IMR-90 (cell line): ENCODE measurements around the gene LAMTOR1. TPM values are rescaled to one million over a fixed set of nuclear protein-coding genes. Genes with fewer than 3 reads are reported as not detected.

Experiments used
- ATAC-seq: fragments of 200-7000 bp; cut with Tn5 transposase; 2 replicates; pipeline ENCODE4 v1.9.1; 2020; ENCODE audit warnings: low read depth, mild to moderate bottlenecking, moderate library complexity
- BruUV-seq: library from RNA; stranded (reverse); fragments of 400-500 nt; replicated peaks from 2 replicates; lab custom pipeline; 2021; lab: Mats Ljungman, UMichigan
- CTCF ChIA-PET: fragments of 300-600 bp; formaldehyde crosslinking; extraction: SDS; loops from one replicate; lab custom pipeline; 2021; ENCODE audit warnings: antibody characterized with exemption; lab: Yijun Ruan, JAX
- POLR2A ChIA-PET: fragments of 300-600 bp; sonication (Branson Sonifier 250); formaldehyde crosslinking; loops from one replicate; lab custom pipeline; 2022; ENCODE audit warnings: antibody characterized with exemption; ENCODE audit not compliant: unreplicated experiment; lab: Charles Lee
- DNase-seq: peaks from one replicate; pipeline ENCODE4 v3.0.0; 2013
- H2AFZ ChIP-seq: replicated peaks from 2 replicates; pipeline ENCODE3; 2013; ENCODE audit warnings: low read length, mild to moderate bottlenecking; ENCODE audit not compliant: poor library complexity
- H2AK5ac ChIP-seq: 2 replicates; pipeline ENCODE4 v1.6.1; 2013; ENCODE audit warnings: low read depth, low read length, inconsistent platforms
- H2AK9ac ChIP-seq: replicated peaks from 2 replicates; pipeline ENCODE3; 2013; ENCODE audit warnings: mild to moderate bottlenecking, low read depth, low read length, moderate library complexity; ENCODE audit not compliant: poor library complexity
- H2BK120ac ChIP-seq: 2 replicates; pipeline ENCODE4 v1.6.1; 2013; ENCODE audit warnings: low read depth, low read length, inconsistent platforms
- H2BK15ac ChIP-seq: 3 replicates; pipeline ENCODE4 v1.6.1; 2013; ENCODE audit warnings: low read depth, low read length, inconsistent platforms
- H2BK20ac ChIP-seq: 2 replicates; pipeline ENCODE4 v1.6.1; 2013; ENCODE audit warnings: low read depth, mild to moderate bottlenecking, inconsistent platforms, low read length, moderate library complexity
- H2BK5ac ChIP-seq: 2 replicates; pipeline ENCODE4 v1.6.1; 2013; ENCODE audit warnings: mild to moderate bottlenecking, low read depth, low read length, inconsistent platforms; ENCODE audit not compliant: poor library complexity, severe bottlenecking
- H3K14ac ChIP-seq: replicated peaks from 2 replicates; pipeline ENCODE4 v1.6.1; 2013; ENCODE audit warnings: low read depth, low read length, inconsistent platforms
- H3K18ac ChIP-seq: 2 replicates; pipeline ENCODE4 v1.6.1; 2013; ENCODE audit warnings: low read depth, low read length, control low read depth
- H3K23ac ChIP-seq: 2 replicates; pipeline ENCODE4 v1.6.1; 2013; ENCODE audit warnings: low read depth, low read length, inconsistent platforms
- H3K27ac ChIP-seq: 2 replicates; pipeline ENCODE4 v1.5.1; 2013; ENCODE audit warnings: mild to moderate bottlenecking, control low read depth, low read length; ENCODE audit not compliant: insufficient read depth
- H3K27me3 ChIP-seq: 2 replicates; pipeline ENCODE4 v1.6.1; 2013; ENCODE audit warnings: low read length; ENCODE audit not compliant: control insufficient read depth, insufficient read depth
- H3K36me3 ChIP-seq: 2 replicates; pipeline ENCODE4 v1.6.1; 2013; ENCODE audit warnings: low read length, mixed read lengths; ENCODE audit not compliant: control insufficient read depth, insufficient read depth
- H3K4ac ChIP-seq: 2 replicates; pipeline ENCODE4 v1.6.1; 2013; ENCODE audit warnings: low read depth, low read length, inconsistent platforms
- H3K4me1 ChIP-seq: 2 replicates; pipeline ENCODE4 v1.6.1; 2013; ENCODE audit warnings: low read length, mixed read lengths; ENCODE audit not compliant: control insufficient read depth, insufficient read depth
- H3K4me2 ChIP-seq: 2 replicates; pipeline ENCODE4 v1.6.1; 2013; ENCODE audit warnings: low read depth, mild to moderate bottlenecking, control low read depth, low read length, moderate library complexity
- H3K4me3 ChIP-seq: 2 replicates; pipeline ENCODE4 v1.5.1; 2013; ENCODE audit warnings: low read depth, mild to moderate bottlenecking, control low read depth, low read length, moderate library complexity; ENCODE audit not compliant: insufficient read depth
- H3K56ac ChIP-seq: 2 replicates; pipeline ENCODE4 v1.6.1; 2013; ENCODE audit warnings: low read length, inconsistent platforms; ENCODE audit not compliant: insufficient read depth; ENCODE audit errors: extremely low read depth
- H3K79me1 ChIP-seq, 2 experiments: 2 replicates each; pipeline ENCODE4 v1.6.1; 2013; ENCODE audit warnings: low read length in 2 of 2, inconsistent platforms in 1 of 2, low read depth in 1 of 2
- H3K9ac ChIP-seq: 2 replicates; pipeline ENCODE4 v1.6.1; 2013; ENCODE audit warnings: low read depth, low read length, control low read depth
- H3K9me1 ChIP-seq: 2 replicates; pipeline ENCODE4 v1.6.1; 2013; ENCODE audit warnings: low read length, inconsistent platforms; ENCODE audit not compliant: insufficient read depth
- H3K9me3 ChIP-seq: 2 replicates; pipeline ENCODE4 v1.6.1; 2013; ENCODE audit warnings: low read length; ENCODE audit not compliant: control insufficient read depth, insufficient read depth
- H4K20me1 ChIP-seq: 2 replicates; pipeline ENCODE4 v1.6.1; 2013; ENCODE audit warnings: low read length, inconsistent platforms; ENCODE audit not compliant: insufficient read depth
- H4K5ac ChIP-seq: 2 replicates; pipeline ENCODE4 v1.6.1; 2013; ENCODE audit warnings: mild to moderate bottlenecking, low read depth, low read length, control low read depth
- H4K8ac ChIP-seq, 2 experiments: 2 replicates each; pipeline ENCODE4 v1.6.1; 2013; ENCODE audit warnings: low read depth in 2 of 2, low read length in 2 of 2, control low read depth in 1 of 2, inconsistent platforms in 1 of 2
- H4K91ac ChIP-seq: 2 replicates; pipeline ENCODE4 v1.6.1; 2013; ENCODE audit warnings: low read depth, low read length, inconsistent platforms; ENCODE audit not compliant: insufficient read depth
- BHLHE40 ChIP-seq: fragments of 150-350 bp; IDR thresholded peaks from 2 replicates; pipeline ENCODE4 v1.6.1; 2016; ENCODE audit warnings: mild to moderate bottlenecking, low read depth, low read length
- FOS ChIP-seq: fragments of 150-350 bp; IDR thresholded peaks from 2 replicates; pipeline ENCODE4 v1.6.1; 2016; ENCODE audit warnings: low read depth, low read length
- MXI1 ChIP-seq: IDR thresholded peaks from 2 replicates; pipeline ENCODE4 v1.6.1; 2012; ENCODE audit warnings: low read depth, mild to moderate bottlenecking, low read length, moderate library complexity, borderline replicate concordance
- POLR2A ChIP-seq: IDR thresholded peaks from 2 replicates; pipeline ENCODE4 v1.6.1; 2012; ENCODE audit warnings: mild to moderate bottlenecking, low read depth, low read length
- RFX5 ChIP-seq: IDR thresholded peaks from 2 replicates; pipeline ENCODE4 v1.8.0; 2012; ENCODE audit warnings: low read depth, mild to moderate bottlenecking, low read length, moderate library complexity
- WGBS, 2 experiments: methylation state at CpG; one replicate each; pipeline versions ENCODE4 v1.1.5 to v1.1.7; 2013; ENCODE audit warnings: missing lambda C conversion rate in 2 of 2; ENCODE audit not compliant: insufficient read length in 1 of 2; ENCODE audit errors: extremely low coverage in 2 of 2; 5-methylcytosine and 5-hydroxymethylcytosine counted together
- dilution Hi-C: fragments of 300-500 bp; cut with HindIII; formaldehyde crosslinking; loops from one replicate; pipeline ENCODE4 v1.14.3; 2018; ENCODE audit warnings: low sequenced_read_pairs; ENCODE audit not compliant: unreplicated experiment
- in situ Hi-C: fragments of 300-500 bp; cut with MboI; formaldehyde crosslinking; loops from 3 replicates; pipeline ENCODE4 v1.14.3; 2019; ENCODE audit warnings: low sequenced_read_pairs, inconsistent platforms, mixed read lengths
- intact Hi-C: fragments of 100-400 bp; cut with micrococcal nuclease; formaldehyde crosslinking; loops from 2 replicates; pipeline ENCODE4 v1.10.0; 2022
- polyA plus RNA-seq, 3 experiments: library from polyadenylated mRNA; depleted of rRNA; stranded (reverse); fragments of >200 nt; gene quantifications; 2 replicates each; pipeline ENCODE4 v1.2.3, GENCODE V29; 2012; ENCODE audit warnings: low replicate concordance in 1 of 3
- total RNA-seq: library from RNA; depleted of rRNA; stranded (reverse); fragments of >200 nt; gene quantifications from 2 replicates; pipeline ENCODE4 v1.2.3, GENCODE V29; 2012
- TF ChIP-seq, protein P1 (sequence below): conservative IDR thresholded peaks from 2 replicates; pipeline ENCODE4 v1.5.1; 2012; ENCODE audit warnings: mild to moderate bottlenecking, low read depth, low read length, improper control_type of control experiment
- TF ChIP-seq, protein P2 (sequence below): fragments of 150-350 bp; IDR thresholded peaks from 2 replicates; pipeline ENCODE4 v1.6.1; 2017; ENCODE audit warnings: mild to moderate bottlenecking, antibody characterized with exemption, low read length, low read depth

LAMTOR1 gene
- total and polyA plus RNA-seq, 2 of the 4 experiments (the other 2 are of a cell fraction): 126 to 137 TPM

DNA sequence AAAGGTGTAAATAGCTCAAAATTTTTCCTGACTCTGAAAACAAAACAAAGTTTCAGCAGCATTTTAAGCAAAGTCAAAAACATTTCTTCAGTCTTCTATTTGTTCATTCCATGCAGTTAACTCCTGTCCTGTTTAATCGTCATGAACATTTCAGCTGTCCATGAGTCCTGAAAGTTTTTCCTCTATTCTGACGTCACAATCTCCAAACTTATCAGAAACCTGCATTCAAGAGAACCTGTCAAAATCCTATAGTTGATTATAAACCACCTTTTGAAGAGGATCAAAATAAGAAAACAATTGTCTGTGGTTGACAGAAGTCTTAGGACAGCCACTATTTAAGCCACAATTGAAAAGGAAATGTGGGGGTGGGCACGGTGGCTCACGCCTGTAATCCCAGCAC, 47.8 kb upstream of the LAMTOR1 start (continued):
- no peak for TF ChIP-seq RFX5
- TF ChIP-seq, protein P1, sequence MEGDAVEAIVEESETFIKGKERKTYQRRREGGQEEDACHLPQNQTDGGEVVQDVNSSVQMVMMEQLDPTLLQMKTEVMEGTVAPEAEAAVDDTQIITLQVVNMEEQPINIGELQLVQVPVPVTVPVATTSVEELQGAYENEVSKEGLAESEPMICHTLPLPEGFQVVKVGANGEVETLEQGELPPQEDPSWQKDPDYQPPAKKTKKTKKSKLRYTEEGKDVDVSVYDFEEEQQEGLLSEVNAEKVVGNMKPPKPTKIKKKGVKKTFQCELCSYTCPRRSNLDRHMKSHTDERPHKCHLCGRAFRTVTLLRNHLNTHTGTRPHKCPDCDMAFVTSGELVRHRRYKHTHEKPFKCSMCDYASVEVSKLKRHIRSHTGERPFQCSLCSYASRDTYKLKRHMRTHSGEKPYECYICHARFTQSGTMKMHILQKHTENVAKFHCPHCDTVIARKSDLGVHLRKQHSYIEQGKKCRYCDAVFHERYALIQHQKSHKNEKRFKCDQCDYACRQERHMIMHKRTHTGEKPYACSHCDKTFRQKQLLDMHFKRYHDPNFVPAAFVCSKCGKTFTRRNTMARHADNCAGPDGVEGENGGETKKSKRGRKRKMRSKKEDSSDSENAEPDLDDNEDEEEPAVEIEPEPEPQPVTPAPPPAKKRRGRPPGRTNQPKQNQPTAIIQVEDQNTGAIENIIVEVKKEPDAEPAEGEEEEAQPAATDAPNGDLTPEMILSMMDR: no peak

DNA sequence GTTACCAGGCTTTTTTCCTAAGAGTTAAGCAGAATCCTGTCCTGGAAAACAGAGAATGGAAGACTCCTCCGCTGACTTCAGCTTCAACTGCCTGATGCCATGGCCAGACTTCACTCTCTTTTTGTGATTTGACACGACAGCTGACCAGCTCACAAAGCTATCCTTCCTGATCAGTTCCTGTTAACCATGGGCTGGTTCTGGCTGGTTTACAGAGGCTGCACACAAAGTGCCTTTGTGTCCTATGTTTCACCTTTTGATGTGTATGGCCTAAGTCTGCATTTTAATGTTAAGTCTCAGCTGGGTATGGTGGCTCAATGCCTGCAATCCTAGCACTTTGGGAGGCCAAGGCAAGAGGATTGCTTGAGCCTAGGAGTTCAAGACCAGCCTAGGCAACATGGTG, 43.5 kb upstream of the LAMTOR1 start:
- Histone ChIP-seq H3K4me1 (peaks cover 5% of the 10 kb centered on the region; the same call in 1 of the 2 replicates), H3K14ac (no peak overlapping the region; the same call in 1 of the 2 replicates)
- intact Hi-C loops: no loop called here

More for the DNA sequence above, 43.5 kb upstream of the LAMTOR1 start:
- Histone ChIP-seq H2BK15ac (peak overlapping the region; percentile 78; the same call in 1 of the 3 replicates), H2BK5ac (peak overlapping the region; percentile 19), H3K9me1 (peaks cover 5% of the 10 kb centered on the region), H2AK5ac (peak overlapping the region; percentile 83; the same call in 1 of the 2 replicates), H3K4me2 (no peak overlapping the region), H3K36me3 (no peaks in the 10 kb centered on the region), H3K79me1 (no peaks in the 10 kb centered on the region), H3K23ac (peak overlapping the region; percentile 59; the same call in 1 of the 2 replicates), H3K27me3 (no peaks in the 10 kb centered on the region), H4K91ac (peak overlapping the region; percentile 71), H3K4me3 (no peak overlapping the region), H3K56ac (no peak overlapping the region), H3K9ac (no peak overlapping the region), H3K4ac (peak overlapping the region; percentile 89), H4K5ac (peak overlapping the region; percentile 63; the same call in 1 of the 2 replicates), H2BK120ac (peak overlapping the region; percentile 91), H2AFZ (peak overlapping the region; percentile 63), H4K8ac (peak overlapping the region in 1 of 2 experiments; percentile 71; a peak in 2 of 4 replicates), H3K18ac (peak overlapping the region; percentile 76; the same call in 1 of the 2 replicates), H3K9me3 (no peaks in the 10 kb centered on the region), H2AK9ac (peak overlapping the region; percentile 61), H2BK20ac (peak overlapping the region; percentile 97), H3K27ac (no peak overlapping the region), H4K20me1 (no peaks in the 10 kb centered on the region)
- dilution Hi-C loops (no loop called here), in situ Hi-C loops (no loop called here)
- CTCF ChIA-PET: interaction anchor here (0.6 kb wide), 1 partner anchor 1375 kb away, joined by 3 read pairs; no protein-coding TSS in a partner anchor
- WGBS, 2 experiments: no CpG with 5 or more reads among the region's 2 CpGs
- POLR2A ChIA-PET: no interaction called here
- ATAC-seq (no peak), DNase-seq (no peak)
- BruUV-seq: no TSS peak
- TF ChIP-seq RFX5 (no peak), MXI1 (no peak), POLR2A (no peak), FOS (no peak), BHLHE40 (no peak)
- TF ChIP-seq, protein P2, sequence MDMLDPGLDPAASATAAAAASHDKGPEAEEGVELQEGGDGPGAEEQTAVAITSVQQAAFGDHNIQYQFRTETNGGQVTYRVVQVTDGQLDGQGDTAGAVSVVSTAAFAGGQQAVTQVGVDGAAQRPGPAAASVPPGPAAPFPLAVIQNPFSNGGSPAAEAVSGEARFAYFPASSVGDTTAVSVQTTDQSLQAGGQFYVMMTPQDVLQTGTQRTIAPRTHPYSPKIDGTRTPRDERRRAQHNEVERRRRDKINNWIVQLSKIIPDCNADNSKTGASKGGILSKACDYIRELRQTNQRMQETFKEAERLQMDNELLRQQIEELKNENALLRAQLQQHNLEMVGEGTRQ: no peak
